ENCODE data around the gene SRP14. TPM values are rescaled to one million over a fixed set of nuclear protein-coding genes. Genes with fewer than 3 reads are reported as not detected.
A peak's percentile ranks its signal among the peaks of the same experiment; 100 is the strongest.
"Not testable (repeated sequence)": the region's sequence is repeated elsewhere in the genome, so short reads cannot be mapped to it uniquely, and the experiment has no call there.

SRP14 gene
- total RNA-seq, 1 donor from 2014 or later: 164 TPM

DNA sequence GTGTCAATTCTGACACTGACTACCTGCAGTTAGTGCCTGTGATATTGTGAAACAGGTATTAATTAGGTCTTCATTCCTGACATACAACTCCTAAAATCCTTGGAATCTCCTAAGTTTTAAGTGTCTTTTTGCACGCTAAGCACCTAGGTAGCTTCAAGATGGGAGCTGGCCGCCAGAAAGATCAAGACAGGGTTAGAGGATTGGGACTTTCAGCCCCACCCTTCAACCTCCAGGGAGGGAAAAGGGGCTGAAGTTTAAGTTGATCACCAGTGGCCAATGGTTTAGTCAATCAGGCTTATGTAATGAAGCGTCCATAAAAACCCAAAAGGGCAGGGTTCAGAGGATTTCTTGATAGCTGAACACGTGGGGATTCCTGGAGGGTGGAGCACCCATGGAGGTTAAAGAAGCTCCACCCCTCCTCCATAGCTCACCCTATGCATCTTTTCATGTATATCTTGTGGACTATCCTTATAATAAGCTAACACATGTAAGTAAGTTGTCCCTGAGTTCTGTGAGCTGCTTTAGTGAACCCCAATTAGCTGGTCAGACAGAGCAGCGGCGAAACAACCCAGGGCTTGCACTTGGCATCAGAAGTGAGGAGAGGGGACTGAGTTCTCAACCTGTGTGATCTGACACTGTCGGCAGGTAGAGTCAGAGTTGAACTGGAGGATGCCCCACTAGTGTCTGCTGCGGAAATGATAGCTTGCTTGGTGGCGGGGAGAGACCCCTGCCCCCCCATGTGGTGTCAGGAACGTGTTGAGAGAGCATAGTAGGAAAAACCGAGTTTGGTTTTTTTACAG lies 12.8 kb upstream of the SRP14 start:
- no peak for DNase-seq (ENCODE audit: low read depth in 2 of 2)

DNA sequence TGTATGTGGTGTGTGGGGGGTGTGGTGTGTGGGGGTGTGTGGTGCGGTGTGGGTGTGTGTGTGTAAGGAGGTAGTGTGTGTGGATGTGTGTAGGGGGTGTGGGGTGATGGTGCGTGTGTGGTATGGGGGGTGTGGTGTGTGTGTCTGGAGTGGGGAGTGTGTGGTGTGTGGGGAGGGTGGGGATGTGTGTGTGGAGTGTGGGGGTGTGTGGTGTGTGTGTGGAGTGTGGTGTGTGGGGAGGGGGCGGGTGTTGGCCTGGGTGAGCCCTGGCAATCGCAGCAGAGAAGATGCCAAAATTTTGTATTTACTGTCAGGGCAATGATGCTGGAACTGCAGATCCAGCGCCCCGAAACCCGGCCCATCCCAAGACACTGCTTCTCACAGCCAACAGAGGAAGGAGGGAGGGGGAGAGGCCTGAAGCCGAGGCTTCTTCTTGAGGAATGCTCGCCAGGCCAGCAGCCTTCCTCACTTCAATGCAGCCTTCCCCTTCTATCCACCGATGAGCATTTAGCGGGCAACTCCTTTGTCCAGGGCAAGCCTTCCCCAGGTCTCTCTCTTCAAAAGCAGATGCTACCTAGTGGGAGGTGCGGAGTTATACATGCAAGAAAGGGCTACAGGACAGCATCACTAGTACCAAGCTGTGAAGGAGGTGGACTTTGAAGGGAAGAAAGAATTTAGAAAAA lies 11.9 kb upstream of the SRP14 start:
- no peak for DNase-seq (ENCODE audit: low read depth in 2 of 2)

DNA sequence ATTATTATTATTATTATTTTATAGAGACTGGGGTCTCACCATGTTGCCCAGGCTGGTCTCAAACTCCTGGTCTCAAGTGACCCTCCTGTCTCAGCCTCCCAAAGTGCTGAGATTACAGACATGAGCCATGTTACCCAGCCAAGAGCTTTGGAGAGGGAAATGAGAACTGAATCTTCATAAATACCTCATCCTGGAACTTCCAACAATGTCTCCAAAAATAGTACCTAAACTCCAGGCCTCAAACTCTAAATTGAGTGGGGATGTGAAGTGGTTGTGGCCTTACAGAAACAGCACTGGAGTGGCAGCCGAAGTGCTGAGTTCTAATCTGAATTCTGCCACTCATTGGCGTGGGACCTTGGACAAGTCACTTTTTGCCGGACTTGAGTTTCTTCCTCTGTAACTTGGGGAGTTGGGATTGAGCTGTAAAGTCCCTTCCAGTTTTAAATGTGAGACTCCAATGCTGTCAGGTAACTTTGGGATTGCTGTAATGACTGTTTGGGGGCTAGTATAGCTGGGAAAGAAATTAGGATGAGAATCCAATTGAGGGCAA lies 10.0 kb upstream of the SRP14 start:
- DNase-seq (ENCODE audit: low read depth in 2 of 2): no peak

DNA sequence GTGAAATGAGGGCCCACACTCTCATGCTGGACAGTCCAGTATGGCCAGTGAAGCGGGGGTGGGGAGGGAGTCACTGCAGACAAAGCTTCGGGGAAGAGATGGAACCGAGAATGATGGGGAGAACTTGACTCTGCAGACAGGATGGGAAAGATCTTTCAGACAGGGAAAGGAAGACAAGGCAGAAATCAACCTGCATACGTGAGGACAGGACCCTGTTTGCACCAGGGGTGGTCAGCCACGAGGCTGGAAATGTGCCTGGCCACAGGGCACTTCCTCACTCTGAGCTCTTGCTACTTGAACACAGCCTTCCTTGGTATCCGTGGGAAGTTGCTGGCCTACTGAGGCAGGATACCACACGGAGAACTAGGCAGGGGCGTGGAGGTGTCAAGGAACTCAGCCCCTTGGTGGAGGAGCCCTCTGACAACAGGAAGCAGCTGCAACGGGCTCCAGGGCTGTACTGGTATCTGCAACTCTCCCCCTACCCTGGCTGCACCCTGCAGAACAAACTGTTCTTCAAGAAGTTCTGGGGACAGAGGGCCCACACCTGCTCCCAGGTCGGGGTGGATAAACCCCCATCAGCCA lies 9.3 kb upstream of the SRP14 start:
- peak in 1 of 2 donors; percentile 68 for DNase-seq (ENCODE audit: low read depth in 2 of 2)

DNA sequence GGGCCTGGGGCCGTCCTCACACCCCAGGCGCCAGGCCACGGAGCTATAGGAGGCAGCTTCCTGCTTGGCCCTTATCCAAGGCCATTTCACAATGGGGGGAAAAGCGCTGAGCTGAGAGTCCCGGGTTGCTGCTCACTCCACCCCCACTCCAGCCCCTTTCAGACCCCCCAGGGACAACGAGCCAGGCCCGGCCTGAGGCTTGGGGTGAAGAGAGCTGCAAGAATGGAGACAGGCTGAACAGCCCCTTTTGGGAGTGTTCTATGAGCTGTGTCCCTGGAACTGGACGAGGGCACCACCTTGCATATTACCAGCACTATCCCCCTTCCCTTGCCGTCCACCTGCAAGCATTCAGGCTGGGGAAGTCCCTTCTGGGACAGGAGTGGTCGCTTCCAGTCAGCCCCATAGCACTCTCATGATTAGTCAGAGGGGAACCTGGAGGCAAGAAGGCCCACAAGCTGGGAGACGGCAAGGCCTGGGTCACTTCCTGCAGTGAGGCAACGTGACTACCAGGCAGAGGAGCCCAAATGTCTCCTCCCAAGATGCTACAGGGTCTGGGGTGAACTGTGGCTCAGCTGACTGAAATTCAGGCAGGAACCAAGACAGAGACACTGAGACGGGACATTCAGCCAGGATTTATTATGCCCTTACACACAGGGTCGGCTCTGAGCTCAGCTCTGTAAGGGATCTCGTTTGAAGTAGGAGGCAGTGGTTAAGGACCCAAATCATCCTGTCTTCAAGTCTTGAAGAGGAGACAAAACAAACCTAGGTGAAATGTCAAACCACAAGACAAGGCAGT lies 8.6 kb upstream of the SRP14 start:
- DNase-seq (ENCODE audit: low read depth in 2 of 2): peak; percentile 65 to 89

DNA sequence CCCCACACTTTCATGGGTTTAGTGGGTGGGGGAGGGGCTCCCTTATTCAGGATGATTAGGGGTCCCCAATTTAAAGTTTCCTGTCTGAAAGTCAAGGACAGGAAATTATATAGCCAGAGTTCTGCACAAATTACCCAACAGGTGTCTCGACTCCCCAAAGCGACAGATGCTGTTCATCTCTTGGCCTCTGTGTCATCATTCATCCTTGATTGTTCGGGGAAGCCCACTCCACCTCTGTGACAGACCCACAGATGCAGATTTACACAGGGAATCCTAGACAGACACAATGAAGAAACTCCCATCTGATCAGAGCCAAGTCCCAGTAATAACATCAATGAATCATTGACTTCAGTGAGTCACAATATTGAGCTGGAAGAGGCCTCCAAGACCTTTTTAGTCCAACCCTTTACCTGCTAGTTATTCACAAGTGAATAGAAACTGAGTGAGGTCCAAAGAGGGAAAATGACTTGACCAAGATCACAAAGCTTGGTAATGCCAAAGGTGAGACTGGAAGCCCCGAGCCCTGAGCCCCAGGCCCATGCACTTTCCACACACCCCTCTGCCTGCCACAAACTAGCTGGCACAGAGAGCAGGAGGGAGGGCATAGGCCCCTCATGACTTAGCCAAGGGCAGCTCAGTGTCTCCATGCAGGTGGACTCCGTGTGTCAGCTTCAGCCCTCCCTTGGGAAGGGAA lies 7.9 kb upstream of the SRP14 start:
- peak in 1 of 2 donors; percentile 89 for DNase-seq (ENCODE audit: low read depth in 2 of 2)

DNA sequence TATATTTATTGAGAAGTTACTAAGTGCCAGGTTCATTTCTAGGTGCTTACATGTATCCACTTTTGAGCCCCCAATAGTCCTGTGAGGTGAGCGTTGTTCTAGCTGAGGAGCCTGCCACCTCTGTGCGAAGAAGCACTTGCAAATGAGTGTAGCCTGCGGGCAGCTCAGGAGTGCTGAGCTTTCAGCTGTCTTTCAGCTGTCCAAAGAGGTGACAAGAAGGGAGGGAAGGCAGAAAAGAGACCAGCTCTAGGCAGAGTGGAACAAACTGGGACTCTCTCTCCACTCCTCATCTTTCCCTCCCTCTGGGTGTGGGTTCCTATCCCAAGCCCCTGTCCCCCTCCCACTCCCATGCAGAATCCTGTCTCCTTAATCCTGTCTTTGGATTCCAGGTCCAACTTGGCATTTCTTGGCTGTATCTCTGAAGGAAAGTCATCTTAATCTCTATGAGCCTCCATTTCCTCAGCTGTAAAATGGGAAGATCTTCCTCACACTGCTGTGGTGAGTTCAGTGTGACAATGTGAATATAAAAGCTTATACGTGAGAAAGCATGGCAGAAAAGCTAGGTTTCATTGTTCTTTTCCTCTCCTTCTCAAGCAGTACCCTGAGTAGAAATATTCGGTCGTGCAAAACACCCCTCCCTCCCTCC lies 6.7 kb upstream of the SRP14 start:
- DNase-seq (ENCODE audit: low read depth in 2 of 2): no peak

DNA sequence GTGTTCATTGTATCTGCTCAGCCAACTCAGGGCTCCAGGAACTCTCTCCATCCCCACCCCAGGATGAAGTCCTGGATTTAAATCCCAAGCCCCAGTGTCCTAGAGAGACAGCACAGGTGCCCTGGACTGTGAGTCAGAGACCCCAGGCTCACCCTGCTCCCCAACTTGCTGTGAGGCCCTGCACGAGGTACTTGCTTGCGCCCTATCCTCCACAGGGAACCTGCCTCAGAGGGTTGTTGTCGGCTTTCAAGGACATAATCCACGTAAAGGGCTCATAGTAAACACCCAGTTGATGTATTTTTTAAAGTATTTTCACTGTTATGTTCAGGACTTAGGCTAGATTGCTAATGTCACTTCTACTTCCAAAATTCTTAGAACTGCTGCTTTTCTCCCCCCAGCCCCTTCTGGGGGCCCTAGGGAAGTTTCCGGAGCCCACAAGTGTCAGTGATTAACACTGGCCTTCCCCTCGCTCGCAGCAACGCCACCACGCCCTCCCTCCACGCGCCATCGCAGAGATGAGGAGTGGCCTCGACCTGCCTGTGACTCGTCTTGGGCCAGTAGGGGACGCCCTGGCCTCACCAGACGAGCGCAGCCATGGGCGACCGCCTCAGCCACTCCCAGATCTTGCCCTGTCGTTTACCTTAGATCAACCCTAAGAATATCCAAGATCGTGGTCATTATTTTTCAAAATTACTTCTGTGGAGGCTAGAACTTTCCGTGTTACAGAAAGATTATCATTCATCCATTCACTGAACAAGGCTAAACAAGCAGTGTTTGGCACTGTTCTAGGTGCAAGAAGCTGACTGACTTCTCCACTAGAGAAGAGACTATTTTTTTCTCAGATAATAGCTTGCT lies 6.0 kb upstream of the SRP14 start:
- peak; percentile 80 to 91 for DNase-seq (ENCODE audit: low read depth in 2 of 2)

DNA sequence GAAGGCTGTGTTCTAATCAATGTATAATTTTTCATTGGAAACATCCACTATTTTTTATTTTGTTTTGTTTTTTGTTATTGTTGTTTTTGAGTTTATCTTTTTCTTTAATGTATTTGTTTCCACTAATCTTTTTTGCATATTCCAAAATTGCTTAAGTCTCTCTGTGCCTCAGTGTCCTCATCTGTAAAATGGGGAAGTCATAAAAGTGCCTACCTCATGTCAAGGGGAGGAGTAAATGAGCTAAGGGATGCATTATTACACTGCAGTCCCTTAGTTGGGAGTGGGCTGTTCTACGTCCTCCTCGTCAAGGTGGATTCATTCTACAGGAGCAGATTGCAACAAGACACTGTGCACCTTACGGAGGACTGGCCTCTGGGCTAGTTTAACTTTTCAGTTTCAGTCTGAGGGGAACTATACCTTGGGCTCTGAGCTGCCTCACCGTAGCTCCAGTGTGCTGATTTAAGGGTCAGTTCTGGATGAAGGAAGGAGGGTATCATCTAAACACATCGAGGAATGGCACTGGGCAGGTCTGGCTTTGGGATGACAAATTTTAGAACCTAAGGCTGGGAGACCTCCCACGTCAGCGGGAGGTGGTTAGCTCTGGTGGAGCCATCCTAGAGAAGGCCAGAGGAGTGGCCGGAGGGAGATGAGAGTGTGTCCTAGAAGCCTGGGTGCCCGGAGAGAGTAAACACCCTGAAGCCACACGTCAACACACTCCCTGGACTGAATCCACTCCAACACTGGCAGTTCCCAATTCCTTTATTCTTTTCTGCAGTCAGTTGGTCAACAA lies 5.1 kb upstream of the SRP14 start:
- no peak for DNase-seq (ENCODE audit: low read depth in 2 of 2)

DNA sequence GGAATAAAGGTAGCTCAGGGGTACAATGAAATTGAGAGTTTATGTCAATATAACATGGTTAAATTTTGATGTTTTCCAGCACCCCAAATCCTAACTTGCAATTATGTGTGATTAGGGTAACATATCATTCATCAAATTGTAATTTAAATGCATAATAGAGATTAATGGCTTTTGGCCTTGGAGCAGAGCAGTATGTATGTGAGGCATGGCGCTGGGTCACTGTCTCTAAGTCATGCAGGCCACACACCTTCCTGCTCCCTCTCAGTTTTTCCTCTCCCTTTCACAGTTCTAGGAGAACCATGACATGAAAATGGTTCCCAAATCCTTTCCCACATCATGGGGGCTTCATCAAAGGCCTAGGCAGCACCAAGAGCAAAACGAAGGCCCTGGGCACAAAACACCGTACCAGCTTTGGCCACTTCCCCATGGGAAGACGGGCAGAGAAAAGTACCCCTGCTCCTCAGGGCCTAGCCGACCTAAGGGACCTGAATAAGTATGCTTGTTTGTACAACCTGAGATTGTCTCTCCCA lies 3.9 kb upstream of the SRP14 start:
- DNase-seq (ENCODE audit: low read depth in 2 of 2): no peak

DNA sequence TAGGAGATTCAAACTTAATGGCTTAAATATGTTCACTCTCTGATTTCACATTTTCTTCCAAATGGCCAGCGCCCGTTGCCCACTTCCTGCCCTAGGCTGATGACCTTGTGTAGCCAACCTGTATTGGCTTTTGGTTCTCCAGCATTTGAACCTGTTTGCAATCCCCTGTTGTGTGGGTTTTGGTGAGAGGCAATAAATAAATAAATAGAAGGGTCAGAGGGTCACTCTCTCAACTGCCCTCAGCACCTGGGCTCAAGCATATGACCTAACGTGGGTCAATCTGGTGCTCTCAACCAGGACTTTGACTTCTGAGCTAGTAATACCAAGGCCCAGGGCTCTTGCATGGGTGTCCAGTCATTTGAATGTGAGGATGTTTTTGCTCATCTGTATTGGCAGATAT lies 1.8 kb upstream of the SRP14 start:
- DNase-seq (ENCODE audit: low read depth in 2 of 2): no peak

DNA sequence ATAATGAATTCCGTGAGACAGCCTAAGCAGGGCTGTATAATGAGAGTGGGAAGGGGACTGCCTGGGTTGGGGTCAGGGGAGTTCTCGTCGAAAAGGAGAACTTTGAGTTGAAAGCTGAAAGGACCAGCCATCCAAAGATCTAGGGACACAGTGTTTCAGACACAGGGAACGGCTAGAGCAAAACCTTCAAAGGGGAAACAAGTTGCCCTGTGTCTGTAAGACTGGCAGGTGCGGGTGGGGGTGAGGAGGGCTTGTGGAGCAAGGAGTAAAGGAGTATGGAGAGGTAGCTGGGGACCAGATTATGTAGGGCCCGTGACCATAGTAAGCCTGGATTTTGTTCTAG lies 1.3 kb upstream of the SRP14 start:
- no peak for DNase-seq (ENCODE audit: low read depth in 2 of 2)

DNA sequence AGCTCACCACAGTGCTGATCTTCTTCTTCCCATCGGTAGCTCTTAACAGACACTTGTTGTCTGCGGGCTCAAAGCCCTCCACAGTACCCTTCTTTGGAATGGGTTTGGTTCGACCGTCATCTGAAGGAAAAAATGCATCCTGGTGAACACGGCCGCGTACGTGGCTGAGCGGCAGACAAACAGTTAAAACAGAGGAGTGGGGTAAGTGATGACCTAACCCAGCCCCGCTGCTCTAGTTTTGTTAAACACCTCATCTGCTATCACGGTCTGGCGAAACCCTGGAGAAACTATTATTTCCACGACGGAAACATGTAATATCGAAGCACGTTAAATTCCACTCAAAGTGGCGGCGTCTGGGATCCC lies 725 bp downstream of the SRP14 start:
- DNase-seq (ENCODE audit: low read depth in 2 of 2): peak; percentile 49 to 61

DNA sequence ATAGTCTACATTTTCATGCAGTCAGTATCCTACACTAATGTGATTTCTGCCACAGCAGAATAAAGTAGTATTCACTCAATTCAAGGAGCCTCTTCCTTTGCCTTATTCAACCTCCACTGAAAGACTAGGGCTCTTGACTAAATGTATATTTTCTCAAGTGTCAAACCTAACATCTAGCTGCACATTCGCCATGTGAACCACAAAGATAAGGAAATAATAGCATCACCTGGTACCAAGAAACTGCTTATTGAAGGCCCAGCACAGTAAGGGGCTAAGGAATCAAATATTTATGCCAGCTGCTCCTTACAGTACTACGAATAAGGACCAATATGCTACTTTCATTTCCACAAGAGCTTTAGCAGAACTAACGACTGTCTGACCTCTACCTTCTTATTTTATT lies 1.3 kb downstream of the SRP14 start:
- DNase-seq (ENCODE audit: low read depth in 2 of 2): no peak

DNA sequence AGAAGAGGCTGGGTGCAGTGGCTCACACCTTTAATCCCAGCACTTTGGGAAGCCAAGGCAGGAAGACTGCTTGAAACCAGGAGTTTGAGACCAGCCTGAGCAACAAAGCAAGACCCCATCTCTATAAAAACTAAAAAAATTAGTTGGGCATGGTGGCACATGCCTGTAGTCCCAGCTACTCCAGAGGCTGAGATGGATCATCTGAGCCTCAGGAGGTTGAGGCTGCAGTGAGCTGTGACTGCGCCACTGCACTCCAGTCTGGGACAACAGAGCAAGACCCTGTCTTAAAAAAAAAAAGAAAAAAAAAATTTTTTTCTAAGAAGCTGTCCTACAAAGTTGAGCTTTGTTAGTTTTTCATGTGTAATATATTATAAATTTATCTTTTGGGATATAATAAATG lies 3.8 kb downstream of the SRP14 start:
- DNase-seq (ENCODE audit: low read depth in 2 of 2): not testable (repeated sequence)

DNA sequence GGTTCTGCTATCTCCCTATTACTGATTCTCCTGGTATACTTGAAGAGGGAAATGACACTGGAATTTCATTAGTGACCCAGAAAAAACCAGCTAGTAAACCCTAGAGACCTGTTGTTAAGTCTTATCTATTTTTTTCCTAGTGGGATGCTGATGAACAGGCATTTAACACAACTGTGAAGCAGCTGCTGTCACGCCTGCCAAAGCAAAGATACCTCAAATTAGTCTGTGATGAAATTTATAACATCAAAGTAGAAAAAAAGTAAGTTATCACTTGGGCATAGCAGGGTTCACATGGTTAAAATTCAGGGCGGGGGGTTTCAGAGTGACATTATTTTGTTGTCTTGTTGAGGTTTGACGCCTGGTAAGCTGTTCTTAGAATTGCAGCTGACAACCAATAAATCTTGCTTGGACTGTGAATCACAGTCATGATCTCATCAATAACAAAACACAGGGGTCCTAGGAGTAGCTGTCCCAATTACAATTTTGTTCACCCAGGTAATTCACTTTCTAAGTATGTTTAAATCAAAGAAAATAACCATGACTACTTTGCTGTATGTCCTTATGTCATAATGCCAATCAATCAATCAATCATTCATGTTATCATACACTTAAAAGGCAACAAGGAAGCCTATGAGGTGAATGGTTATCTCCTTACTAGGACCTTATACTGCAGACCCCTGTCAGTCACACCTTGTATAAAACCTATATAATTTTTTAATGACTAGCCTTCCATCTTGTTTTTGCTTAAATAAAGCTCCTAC lies 4.6 kb downstream of the SRP14 start:
- no peak for DNase-seq (ENCODE audit: low read depth in 2 of 2)

DNA sequence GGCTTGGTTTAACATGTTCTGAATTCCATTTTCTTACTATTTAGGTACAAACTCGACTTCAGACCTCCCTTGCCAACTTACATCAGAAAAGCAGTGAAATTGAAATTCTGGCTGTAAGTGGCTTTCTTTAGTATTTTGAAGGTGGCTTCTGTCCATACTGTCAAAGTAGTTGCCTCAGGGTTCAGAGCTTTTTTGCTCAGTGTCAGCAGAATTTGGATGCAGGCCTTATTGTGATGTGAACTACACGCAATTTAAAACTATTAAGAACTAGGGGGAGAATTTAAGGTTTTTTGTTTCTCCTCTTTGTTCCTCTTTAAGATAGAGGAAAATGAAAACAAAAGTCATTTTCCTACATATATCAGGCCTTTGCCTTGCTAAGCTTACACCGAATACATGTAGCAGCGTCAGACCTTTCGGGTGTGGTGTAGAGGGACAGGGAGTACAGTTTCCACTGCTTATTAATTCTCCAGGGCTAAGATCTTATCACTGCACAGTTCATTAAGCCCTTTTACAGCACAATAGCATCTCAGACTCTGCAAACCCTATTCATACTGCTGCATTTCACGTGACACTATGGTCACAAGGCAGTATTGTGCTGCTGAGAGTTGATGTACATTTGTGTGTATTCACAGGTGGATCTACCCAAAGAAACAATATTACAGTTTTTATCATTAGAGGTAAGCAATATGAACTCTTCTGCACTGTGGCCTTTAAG lies 6.7 kb downstream of the SRP14 start:
- no peak for DNase-seq (ENCODE audit: low read depth in 2 of 2)
